ENCODE results near the gene LRRC8D.

Gene LRRC8D

GRCh38 chr1:89953929-89954328 is 133.1 kb downstream of the LRRC8D start:
- TF ChIP-seq CTCF (IDR thresholded peaks at IDR 0.05; ENCODE audit: low read depth, low read length, missing control alignments) = no peak
- no peak for DNase-seq (ENCODE audit: low read depth)
- H3K4me3 ChIP-seq (ENCODE audit: low read depth, low read length) = no peak overlapping the region

- H3K4me3 ChIP-seq (ENCODE audit: low read depth, low read length) = no peak overlapping the region
- no peak for DNase-seq (ENCODE audit: low read depth)
- no peak for TF ChIP-seq CTCF (IDR thresholded peaks at IDR 0.05; ENCODE audit: low read depth, low read length, missing control alignments)
Measured at GRCh38 chr1:89954401-89954800, 133.6 kb downstream of the LRRC8D start.

DNA sequence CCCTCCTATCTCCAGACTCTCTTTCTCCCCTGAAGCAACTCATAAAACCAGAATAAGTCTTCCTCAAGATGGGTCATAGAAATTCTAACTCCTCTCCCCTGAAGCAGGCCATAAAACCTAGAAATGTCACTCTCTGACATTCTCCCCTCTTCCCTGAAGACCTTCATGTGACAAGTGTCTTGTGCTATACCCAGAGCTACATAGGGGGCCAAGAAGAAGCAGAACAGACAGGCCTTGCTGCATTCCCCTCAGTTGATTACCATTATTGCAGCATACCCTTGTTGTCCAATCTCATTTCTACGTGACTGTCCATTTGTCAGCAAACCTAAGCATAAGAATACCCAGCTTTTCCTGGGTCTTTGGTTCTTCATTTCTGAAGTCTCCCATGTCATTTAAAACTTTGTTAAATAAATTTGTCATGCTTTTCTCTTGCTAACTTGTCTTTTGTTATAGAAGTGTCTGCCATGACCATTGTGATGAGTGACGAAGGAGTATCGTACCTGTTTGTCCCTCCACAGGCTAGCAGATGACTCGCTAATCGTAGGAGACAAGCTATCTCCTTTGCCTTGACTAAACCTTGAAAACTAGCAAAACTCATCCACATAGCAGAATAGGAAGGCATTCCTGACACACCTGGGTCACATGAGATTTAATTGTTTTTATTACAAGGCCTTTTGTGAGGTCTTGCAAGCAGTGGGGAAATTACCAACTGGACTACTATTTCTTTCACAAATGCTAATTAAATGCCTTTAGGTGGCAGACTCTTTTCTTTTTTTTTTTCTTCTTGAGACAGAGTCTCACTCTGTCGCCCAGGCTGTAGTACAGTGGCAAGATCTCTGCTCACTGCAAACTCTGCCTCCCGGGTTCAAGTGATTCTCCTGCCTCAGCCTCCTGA is 134.7 kb downstream of the LRRC8D start:
- H3K4me3 ChIP-seq (ENCODE audit: low read depth, low read length) = no peak overlapping the region
- DNase-seq (ENCODE audit: low read depth) = no peak
- no peak for TF ChIP-seq CTCF (IDR thresholded peaks at IDR 0.05; ENCODE audit: low read depth, low read length, missing control alignments)

DNA sequence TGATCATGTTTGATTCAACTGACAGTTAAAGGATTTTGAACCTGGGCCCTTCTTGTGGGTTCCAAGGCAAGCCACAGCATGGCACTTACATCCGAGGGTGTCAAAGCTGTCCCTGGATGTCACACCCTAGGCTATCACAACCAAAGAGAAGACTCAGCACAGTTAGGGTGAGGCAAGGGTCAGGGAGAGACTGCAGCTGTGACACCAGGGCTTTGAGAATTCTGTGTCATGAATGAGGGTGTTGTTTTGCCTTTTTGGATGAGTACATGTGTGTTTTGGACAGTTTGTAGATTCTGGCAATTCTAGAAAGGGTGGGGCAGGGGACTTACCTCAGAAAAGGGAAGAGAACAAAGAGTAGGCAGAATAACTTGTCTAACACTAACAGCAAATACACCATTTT is 136.3 kb downstream of the LRRC8D start:
- DNase-seq (ENCODE audit: low read depth) = no peak
- TF ChIP-seq CTCF (IDR thresholded peaks at IDR 0.05; ENCODE audit: low read depth, low read length, missing control alignments) = no peak
- no peak overlapping the region for H3K4me3 ChIP-seq (ENCODE audit: low read depth, low read length)

DNA sequence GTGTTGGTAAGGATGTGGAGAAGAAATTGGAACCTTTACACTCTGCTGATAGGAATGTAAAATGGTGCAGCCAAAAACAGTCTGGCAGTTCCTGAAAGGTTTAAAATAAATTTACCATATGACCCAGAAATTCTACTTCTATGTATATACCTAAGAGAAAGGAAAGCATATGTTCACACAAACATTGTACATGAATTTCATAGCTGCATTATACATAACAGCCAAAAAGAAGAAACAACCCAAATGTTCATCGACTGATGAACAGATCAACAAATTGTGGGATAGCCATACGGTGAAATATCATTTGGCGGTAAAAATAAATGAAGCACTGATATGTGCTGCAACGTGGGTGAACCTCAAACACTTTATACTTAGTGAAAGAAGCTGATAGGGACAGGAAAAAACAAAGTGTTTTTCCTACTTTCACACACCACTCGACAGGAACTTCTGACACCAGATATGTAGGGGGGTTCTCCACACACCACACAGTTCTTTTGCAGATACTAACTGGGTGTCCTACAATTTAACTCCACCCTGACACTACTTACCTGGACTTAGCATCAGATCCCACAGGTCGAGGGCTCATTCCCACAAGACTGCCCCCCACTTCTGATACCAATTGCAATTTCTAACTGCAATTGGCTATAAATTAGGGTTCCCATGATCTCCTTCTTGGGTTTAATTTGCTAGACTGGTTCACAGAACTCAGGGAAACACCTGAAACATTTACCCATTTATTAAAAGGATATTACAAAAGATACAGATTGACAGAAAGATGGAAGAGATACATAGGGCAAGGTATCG is 138.2 kb downstream of the LRRC8D start:
- H3K4me3 ChIP-seq (ENCODE audit: low read depth, low read length) = no peak overlapping the region
- no peak for TF ChIP-seq CTCF (IDR thresholded peaks at IDR 0.05; ENCODE audit: low read depth, low read length, missing control alignments)
- no peak for DNase-seq (ENCODE audit: low read depth)

DNA sequence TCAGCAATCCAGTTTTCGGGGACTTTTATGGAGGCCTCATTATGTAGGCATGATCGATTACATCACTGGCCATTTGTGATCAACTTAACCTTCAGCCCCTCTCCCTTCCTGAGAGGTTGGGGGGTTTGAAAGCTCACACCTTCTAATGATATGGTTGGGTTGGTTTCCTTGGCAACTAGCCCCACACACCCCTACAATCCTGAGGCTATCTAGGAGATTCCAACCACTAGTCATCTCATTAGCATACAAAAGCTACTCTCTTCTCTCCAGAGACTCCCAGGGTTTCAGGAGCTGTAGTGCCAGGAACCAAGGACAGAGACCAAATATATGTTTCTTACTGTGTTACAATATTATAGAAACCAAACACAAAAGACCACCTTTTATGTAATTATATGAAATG is 138.9 kb downstream of the LRRC8D start:
- DNase-seq (ENCODE audit: low read depth) = no peak
- no peak for TF ChIP-seq CTCF (IDR thresholded peaks at IDR 0.05; ENCODE audit: low read depth, low read length, missing control alignments)
- no peak overlapping the region for H3K4me3 ChIP-seq (ENCODE audit: low read depth, low read length)
